WTC11 (cell line): Measurements from ENCODE around the gene LHX3. TPM values are rescaled to one million over a fixed set of nuclear protein-coding genes. Genes with fewer than 3 reads are reported as not detected.

ENCODE experiments used
- ATAC-seq: fragments of 200-7000 bp; cut with Tn5 transposase; 2 replicates; pipeline ENCODE4 v1.10.0; 2021; ENCODE audit warnings: mild to moderate bottlenecking, moderate library complexity
- CTCF ChIA-PET: fragments of 300-600 bp; sonication (Branson Sonifier 250); formaldehyde crosslinking; loops from one replicate; lab custom pipeline; 2021; ENCODE audit warnings: antibody characterized with exemption; lab: Charles Lee
- POLR2A ChIA-PET: fragments of 350-600 bp; sonication (Branson Sonifier 250); formaldehyde crosslinking; loops from one replicate; lab custom pipeline; 2021; ENCODE audit warnings: antibody characterized with exemption; lab: Charles Lee
- DNase-seq: peaks from one replicate; pipeline ENCODE4 v3.0.0; 2021; ENCODE audit warnings: low spot score
- H3K27ac Mint-ChIP-seq: 2 replicates; pipeline ENCODE4 v1.8.0; 2021; ENCODE audit warnings: mixed read lengths
- H3K27me3 Mint-ChIP-seq: 2 replicates; pipeline ENCODE4 v1.8.0; 2021; ENCODE audit warnings: low read depth, mild to moderate bottlenecking, moderate library complexity, mixed read lengths
- H3K36me3 Mint-ChIP-seq: 2 replicates; pipeline ENCODE4 v1.8.0; 2021; ENCODE audit warnings: mixed read lengths
- H3K4me1 Mint-ChIP-seq: 2 replicates; pipeline ENCODE4 v1.8.0; 2022; ENCODE audit warnings: mixed read lengths
- H3K4me3 Mint-ChIP-seq: 2 replicates; pipeline ENCODE4 v1.8.0; 2021; ENCODE audit warnings: mild to moderate bottlenecking, moderate library complexity, mixed read lengths
- H3K9me3 Mint-ChIP-seq: 2 replicates; pipeline ENCODE4 v1.8.0; 2021; ENCODE audit warnings: mixed read lengths
- ATF3 ChIP-seq: sonication (generic); formaldehyde crosslinking; conservative IDR thresholded peaks from 2 replicates; pipeline ENCODE4 v1.8.1; 2022; ENCODE audit warnings: mild to moderate bottlenecking, missing genetic modification reagents
- CTCF ChIP-seq: fragments of 200-600 bp; IDR thresholded peaks from 2 replicates; pipeline ENCODE4 v1.8.0; 2022; ENCODE audit warnings: antibody characterized with exemption
- E2F4 ChIP-seq: sonication (generic); formaldehyde crosslinking; IDR thresholded peaks from 2 replicates; pipeline ENCODE4 v1.8.1; 2022; ENCODE audit warnings: low read depth, mild to moderate bottlenecking, moderate library complexity, missing genetic modification reagents, borderline replicate concordance
- EMX1 ChIP-seq: fragments of 250-450 bp; sonication (Bioruptor Pico); IDR thresholded peaks from 2 replicates; pipeline ENCODE4 v1.8.0; 2021; ENCODE audit warnings: mild to moderate bottlenecking
- FOXP1 ChIP-seq: sonication (generic); formaldehyde crosslinking; IDR thresholded peaks from 2 replicates; pipeline ENCODE4 v1.8.0; 2022; ENCODE audit warnings: missing genetic modification reagents, mild to moderate bottlenecking, moderate library complexity, borderline replicate concordance
- IRF2 ChIP-seq: sonication (generic); formaldehyde crosslinking; IDR thresholded peaks from 2 replicates; pipeline ENCODE4 v1.8.0; 2022; ENCODE audit warnings: low read depth, missing genetic modification reagents, borderline replicate concordance
- MYBL2 ChIP-seq: sonication (generic); formaldehyde crosslinking; IDR thresholded peaks from 2 replicates; pipeline ENCODE4 v1.8.1; 2023; ENCODE audit warnings: mild to moderate bottlenecking, moderate library complexity, missing genetic modification reagents
- NFYB ChIP-seq: sonication (generic); formaldehyde crosslinking; conservative IDR thresholded peaks from 2 replicates; pipeline ENCODE4 v1.8.0; 2022; ENCODE audit warnings: low read depth, missing genetic modification reagents
- NR1H2 ChIP-seq: sonication (generic); formaldehyde crosslinking; IDR thresholded peaks from 2 replicates; pipeline ENCODE4 v1.9.0; 2021; ENCODE audit warnings: mild to moderate bottlenecking, moderate library complexity, missing genetic modification reagents
- OVOL2 ChIP-seq: fragments of 250-450 bp; sonication (Bioruptor Pico); IDR thresholded peaks from 2 replicates; pipeline ENCODE4 v1.9.0; 2021; ENCODE audit warnings: mild to moderate bottlenecking, borderline replicate concordance
- STAT6 ChIP-seq: sonication (generic); formaldehyde crosslinking; conservative IDR thresholded peaks from 2 replicates; pipeline ENCODE4 v1.8.1; 2023; ENCODE audit warnings: mild to moderate bottlenecking, low read depth, missing genetic modification reagents, moderate library complexity
- TEAD1 ChIP-seq: sonication (generic); formaldehyde crosslinking; IDR thresholded peaks from 2 replicates; pipeline ENCODE4 v1.8.0; 2022; ENCODE audit warnings: mild to moderate bottlenecking, missing genetic modification reagents
- ZNF281 ChIP-seq: sonication (generic); formaldehyde crosslinking; IDR thresholded peaks from 2 replicates; pipeline ENCODE4 v1.8.0; 2023; ENCODE audit warnings: mild to moderate bottlenecking, missing genetic modification reagents
- ZNF317 ChIP-seq: sonication (generic); formaldehyde crosslinking; IDR thresholded peaks from 2 replicates; pipeline ENCODE4 v1.8.1; 2023; ENCODE audit warnings: low read depth, mild to moderate bottlenecking, moderate library complexity, missing genetic modification reagents, borderline replicate concordance
- ZNF423 ChIP-seq: fragments of 250-450 bp; sonication (Bioruptor Pico); IDR thresholded peaks from 2 replicates; pipeline ENCODE4 v2.1.2; 2022; ENCODE audit warnings: mild to moderate bottlenecking, moderate library complexity
- ZNF671 ChIP-seq: fragments of 250-450 bp; sonication (Bioruptor Pico); IDR thresholded peaks from 2 replicates; pipeline ENCODE4 v1.8.0; 2021; ENCODE audit warnings: mild to moderate bottlenecking
- total RNA-seq: library from RNA; stranded (reverse); gene quantifications from 3 replicates; pipeline ENCODE4 v1.2.3, GENCODE V29; 2021

The LHX3 gene
- total RNA-seq, 1 experiment from 2014 or later, result not detected

- TF ChIP-seq STAT6 (CRISPR knock-in tag) (no peak), MYBL2 (CRISPR knock-in tag) (no peak)
- TF ChIP-seq, all 79 proteins: peak for 0
Measured at GRCh38 chr9:136225366-136225747, 20.4 kb upstream of the LHX3 start.

GRCh38 chr9:136223871-136224640 is 19.1 kb upstream of the LHX3 start:
- ATAC-seq (no peak), DNase-seq (no peak)
- Mint-ChIP-seq H3K4me3 (no peak overlapping the region), H3K27ac (peak overlapping the region; percentile 60; the same call in 1 of the 2 replicates), H3K27me3 (no peaks in the 10 kb centered on the region), H3K36me3 (peaks cover 17% of the 10 kb centered on the region), H3K9me3 (no peaks in the 10 kb centered on the region), H3K4me1 (peaks cover 2% of the 10 kb centered on the region; the same call in 1 of the 2 replicates)
- 0 out of 2 replicates have a peak, but pooled peaks have one; percentile 16 for TF ChIP-seq FOXP1 (CRISPR knock-in tag)
- TF ChIP-seq OVOL2 (CRISPR knock-in tag), result no peak
- POLR2A ChIA-PET, result no interaction called here
- CTCF ChIA-PET, result interaction anchor here (1.1 to 2.0 kb wide), 2 partner anchors 14 to 53 kb away, joined by 3 to 9 read pairs; no protein-coding TSS in a partner anchor

More at GRCh38 chr9:136225366-136225747, 20.4 kb upstream of the LHX3 start:
- no peaks in the 10 kb centered on the region for H3K27me3 Mint-ChIP-seq
- H3K4me1 Mint-ChIP-seq, result peaks cover 2% of the 10 kb centered on the region; the same call in 1 of the 2 replicates
- H3K4me3 Mint-ChIP-seq, result no peak overlapping the region
- ChIA-PET CTCF (interaction anchor here (1.6 to 2.8 kb wide), 2 partner anchors 51 to 82 kb away, joined by 3 to 9 read pairs; no protein-coding TSS in a partner anchor), POLR2A (interaction anchor here (0.7 kb wide), 1 partner anchor 92 kb away, joined by 3 read pairs; no protein-coding TSS in a partner anchor)
- ATAC-seq (no peak), DNase-seq (no peak)
- H3K27ac Mint-ChIP-seq, result peak overlapping the region; percentile 42
- H3K36me3 Mint-ChIP-seq, result peaks cover 17% of the 10 kb centered on the region
- H3K9me3 Mint-ChIP-seq, result no peaks in the 10 kb centered on the region

GRCh38 chr9:136222906-136223285 is 18.0 kb upstream of the LHX3 start:
- Mint-ChIP-seq H3K27ac (peak overlapping the region; percentile 66; the same call in 1 of the 2 replicates), H3K4me3 (no peak overlapping the region), H3K36me3 (peaks cover 17% of the 10 kb centered on the region), H3K27me3 (no peaks in the 10 kb centered on the region), H3K9me3 (no peaks in the 10 kb centered on the region), H3K4me1 (peaks cover 2% of the 10 kb centered on the region; the same call in 1 of the 2 replicates)
- POLR2A ChIA-PET, result no interaction called here
- TF ChIP-seq E2F4 (CRISPR knock-in tag), result no peak
- TF ChIP-seq NR1H2 (CRISPR knock-in tag), result no peak
- TF ChIP-seq EMX1 (CRISPR knock-in tag), result no peak
- no peak for TF ChIP-seq ATF3 (CRISPR knock-in tag)
- DNase-seq (no peak), ATAC-seq (no peak)
- CTCF ChIA-PET, result interaction anchor here (1.1 to 2.0 kb wide), 3 partner anchors 12 to 52 kb away, joined by 3 to 9 read pairs (median 3); no protein-coding TSS in a partner anchor

GRCh38 chr9:136222166-136222905 is 17.4 kb upstream of the LHX3 start:
- Mint-ChIP-seq H3K27me3 (no peaks in the 10 kb centered on the region), H3K9me3 (no peaks in the 10 kb centered on the region), H3K27ac (peak overlapping the region; percentile 70; the same call in 1 of the 2 replicates), H3K4me1 (peaks cover 2% of the 10 kb centered on the region; the same call in 1 of the 2 replicates), H3K36me3 (peaks cover 17% of the 10 kb centered on the region), H3K4me3 (no peak overlapping the region)
- ATAC-seq (no peak), DNase-seq (no peak)
- ChIA-PET POLR2A (no interaction called here), CTCF (interaction anchor here (1.1 to 2.0 kb wide), 2 partner anchors 46 to 52 kb away, joined by 3 to 9 read pairs; no protein-coding TSS in a partner anchor)
- TF ChIP-seq ZNF423 (CRISPR knock-in tag) (no peak), ZNF317 (no peak), CTCF (no peak), IRF2 (CRISPR knock-in tag) (no peak), TEAD1 (CRISPR knock-in tag) (no peak), ZNF281 (CRISPR knock-in tag) (no peak), ZNF671 (no peak), NFYB (CRISPR knock-in tag) (no peak)
